Stimulated activated CD4-positive, alpha-beta T cell treated with anti-CD3 and anti-CD28 coated beads, Interleukin-12 subunit alpha, Interleukin-12 subunit beta, amount 100 ng/mL, for 24 hours (primary cell): ENCODE data around the gene TM7SF2.

Experiments used
- DNase-seq, 2 experiments: peaks; one replicate each; pipeline ENCODE4 v3.0.0-alpha.2; 2020; ENCODE audit warnings: low read depth in 2 of 2

TM7SF2 gene

DNA sequence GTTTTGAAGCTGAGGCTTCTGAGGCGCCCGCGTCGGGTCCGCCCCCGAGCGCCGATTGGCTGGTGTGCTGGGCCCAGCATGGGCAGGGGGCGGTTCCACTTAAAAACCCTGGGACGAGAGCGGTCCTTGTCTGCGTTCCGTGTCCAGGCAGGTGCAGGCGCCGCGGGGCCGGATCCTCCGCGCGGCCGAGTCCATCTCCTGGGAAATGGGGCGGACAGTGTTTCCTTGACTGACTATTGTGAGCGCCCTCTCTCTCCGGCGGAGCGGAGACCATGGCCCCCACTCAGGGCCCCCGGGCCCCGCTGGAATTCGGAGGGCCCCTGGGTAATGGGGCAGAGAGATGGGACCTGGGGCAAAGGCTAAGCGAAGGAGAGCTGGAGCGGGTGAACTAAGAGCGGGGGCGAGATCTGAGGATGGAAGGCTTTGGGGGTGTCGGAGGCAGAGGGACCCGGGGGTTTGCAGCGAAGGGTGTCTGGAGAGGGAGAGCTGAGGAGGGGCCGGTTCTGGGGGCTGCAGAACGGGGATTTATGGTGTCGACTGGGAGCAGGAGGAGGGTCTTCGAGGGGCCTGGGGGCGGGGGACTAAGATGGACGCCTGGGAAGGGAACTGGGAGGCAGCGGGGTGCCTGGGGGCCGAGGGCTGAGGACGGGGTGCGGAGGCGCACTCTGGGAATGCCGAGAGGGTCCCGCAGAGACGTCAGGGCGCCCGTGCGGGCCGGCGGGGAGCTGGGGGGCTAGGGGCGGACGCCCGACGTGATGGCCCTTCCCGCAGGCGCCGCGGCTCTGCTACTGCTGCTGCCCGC lies at the start of gene TM7SF2:
TM7SF2 (plus strand) TSS at position 129 of the 802 bp plus-strand sequence; CDS start at position 273, 144 bp downstream.
- DNase-seq = peak; percentile 79 to 93

DNA sequence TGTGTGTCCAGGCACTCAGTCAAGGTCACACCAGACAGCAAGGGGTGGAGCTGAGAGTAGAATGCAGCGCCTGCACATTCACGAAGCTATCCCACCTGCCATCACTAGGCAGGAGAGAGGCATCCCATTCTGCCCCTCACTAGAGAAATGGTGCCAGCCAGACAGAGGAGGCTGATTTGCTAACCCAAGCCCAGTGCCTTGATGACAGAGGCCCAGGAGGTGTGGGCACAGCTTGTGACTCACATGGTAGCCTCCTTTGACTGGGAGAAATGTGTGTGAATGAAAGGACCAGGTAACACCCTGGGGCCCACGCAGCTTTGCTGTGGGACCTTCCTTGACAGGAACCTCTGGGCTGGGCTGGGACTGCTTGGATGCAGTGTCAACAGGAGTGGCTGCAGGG lies 48.1 kb upstream of the TM7SF2 start:
- no peak for DNase-seq

DNA sequence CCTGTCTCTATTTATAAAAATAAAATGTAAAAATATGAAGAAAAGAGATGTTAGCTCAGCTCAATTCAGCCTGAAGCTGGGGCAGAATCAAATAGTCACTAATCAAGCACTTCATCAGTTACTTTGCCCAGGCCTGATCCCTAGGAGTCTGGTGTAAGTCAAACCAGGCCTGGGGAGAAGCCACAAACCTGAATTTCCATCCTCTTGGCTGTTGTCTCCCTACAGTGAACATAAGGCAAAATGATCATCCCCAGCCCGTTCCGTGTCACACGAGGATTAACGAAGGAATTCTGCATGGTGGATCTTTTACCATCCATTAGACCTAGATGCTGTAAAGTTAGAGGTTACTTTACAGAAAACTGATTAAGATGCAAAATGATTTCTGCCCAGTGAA lies 46.8 kb upstream of the TM7SF2 start:
- DNase-seq = no peak

DNA sequence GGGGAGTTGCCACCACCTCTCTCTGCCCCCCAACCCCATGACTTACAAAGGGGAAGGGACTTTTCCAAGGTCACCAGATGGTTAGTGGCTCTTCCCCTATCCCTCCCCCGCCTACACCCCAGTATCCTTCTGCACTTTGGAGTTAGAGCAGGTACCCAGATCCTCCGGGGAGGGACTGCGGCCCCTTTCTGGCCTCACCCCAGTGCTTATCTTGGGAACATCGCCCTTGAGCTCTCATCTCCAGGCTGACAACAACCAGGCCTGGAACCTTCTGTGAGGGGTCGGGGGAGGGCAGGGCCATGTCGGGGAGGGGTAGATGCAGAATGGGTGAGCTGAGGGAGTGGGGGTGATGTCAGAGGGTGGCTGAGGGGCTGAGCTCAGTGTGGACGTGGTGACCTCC lies 45.8 kb upstream of the TM7SF2 start:
- DNase-seq = no peak

DNA sequence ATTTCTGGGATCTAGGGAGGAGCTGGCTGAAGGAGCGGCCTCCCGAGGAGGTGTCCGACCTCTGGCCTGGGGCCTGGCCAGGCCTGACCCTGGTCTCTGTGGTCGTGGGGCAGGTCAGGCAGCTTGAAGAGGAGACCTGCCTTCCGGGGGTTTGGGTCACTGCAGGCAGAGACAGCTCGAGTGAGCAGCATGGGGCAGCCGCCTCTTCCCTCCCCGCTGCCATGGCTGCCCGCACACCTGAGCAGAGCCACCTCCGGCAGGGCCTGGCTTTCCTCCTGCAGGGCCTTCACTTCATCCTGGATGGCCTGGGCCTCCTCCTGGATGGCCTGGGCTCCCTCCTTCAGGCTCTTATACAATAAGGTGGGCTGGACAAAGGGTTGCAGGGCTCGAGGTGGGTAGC lies 45.4 kb upstream of the TM7SF2 start:
- no peak for DNase-seq

DNA sequence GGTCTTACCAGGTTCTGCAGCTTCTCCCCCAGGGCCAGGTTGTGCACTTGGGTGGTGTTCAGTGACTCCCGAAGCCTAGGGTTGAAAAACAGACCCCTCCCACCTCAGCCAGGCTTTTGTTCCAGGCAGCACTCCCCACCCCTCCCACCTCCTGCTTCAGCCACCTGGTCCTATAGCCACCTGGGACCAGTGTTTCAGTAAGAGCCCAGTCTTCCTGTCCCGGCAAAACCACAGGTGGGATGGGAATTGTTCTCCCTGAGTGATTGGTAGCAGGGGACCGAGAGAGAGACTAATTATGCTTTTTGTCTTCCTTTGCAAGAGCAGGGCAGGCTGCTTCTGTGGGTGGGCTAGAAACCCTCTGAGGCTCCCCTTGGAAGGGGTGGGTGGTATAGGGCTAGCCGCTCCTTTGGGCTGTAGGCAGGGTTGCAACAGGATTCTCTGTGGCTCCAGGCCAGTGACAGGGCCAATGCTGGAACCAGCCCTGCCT lies 44.8 kb upstream of the TM7SF2 start:
- DNase-seq = no peak

DNA sequence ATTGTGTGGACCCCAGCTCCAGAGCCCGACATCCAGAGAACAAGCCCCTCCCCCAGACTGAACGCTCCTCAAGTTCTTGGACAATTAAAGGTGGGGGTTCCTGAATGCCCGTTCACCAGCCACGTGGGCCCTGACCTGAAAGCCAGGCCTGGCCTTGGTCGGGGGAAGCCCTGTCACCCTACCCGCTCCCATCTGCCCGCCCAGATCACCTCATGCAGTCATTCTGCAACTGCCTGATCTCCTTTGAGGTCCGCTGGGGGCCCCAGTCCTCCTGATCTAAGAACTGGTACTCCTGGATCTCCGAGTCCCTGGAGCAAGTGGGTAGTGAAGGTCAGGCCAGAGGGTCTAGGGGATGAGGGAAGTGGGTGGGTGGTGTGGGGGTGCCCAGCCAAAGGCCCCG lies 44.2 kb upstream of the TM7SF2 start:
- no peak for DNase-seq

DNA sequence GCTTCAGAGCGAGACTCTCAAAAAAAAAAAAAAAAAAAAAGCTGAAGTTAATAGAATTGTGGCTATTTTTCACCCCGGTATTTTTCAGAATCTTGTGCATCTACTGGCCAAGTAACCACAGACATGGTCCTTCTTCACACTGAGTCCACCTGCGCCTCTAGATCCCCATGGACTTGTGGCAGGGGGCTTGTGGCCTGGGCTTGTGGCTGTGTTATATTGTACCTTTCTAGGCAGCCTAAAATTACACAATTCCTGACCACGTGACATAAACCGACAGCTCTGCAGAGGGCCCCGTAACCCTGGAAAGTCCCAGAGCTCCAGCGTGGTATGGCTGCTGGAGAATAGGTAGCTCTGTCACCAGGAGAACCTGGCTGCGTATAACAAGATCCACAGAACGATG lies 42.5 kb upstream of the TM7SF2 start:
- no peak for DNase-seq

DNA sequence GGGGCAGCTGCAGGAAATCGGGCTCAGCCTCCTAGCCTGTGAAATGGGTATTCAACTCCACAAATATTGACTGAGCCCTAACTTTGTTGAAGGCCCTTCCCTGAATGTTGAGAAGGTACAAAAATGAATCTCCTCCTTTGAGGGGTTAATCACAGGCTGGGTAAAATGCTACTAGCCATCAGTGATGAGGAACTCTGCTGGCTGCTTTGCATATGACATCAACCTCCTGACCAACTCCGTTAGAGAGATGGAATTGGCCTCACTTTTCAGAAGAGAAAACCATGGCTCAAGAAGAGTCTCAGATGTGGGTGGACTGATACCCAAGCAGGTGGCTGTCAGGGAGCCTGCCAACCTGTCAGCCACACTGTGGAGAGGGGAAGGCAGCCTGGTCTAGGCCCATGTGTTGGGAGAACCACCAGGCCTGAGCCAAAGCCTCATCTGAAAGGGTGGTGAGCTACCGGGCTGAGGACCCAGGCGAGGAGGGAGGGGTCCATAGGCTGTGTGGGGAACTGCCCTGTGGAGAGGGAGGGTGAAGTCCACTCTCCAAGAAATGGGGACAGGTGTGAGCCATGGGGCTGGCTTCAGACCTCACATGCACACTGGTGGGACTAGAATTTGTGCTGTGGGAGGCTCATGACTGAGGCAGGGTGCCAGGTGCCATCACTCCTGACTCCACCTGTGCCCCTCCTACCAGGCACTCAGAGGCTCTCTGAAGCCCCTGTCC lies 39.6 kb upstream of the TM7SF2 start:
- DNase-seq = no peak

DNA sequence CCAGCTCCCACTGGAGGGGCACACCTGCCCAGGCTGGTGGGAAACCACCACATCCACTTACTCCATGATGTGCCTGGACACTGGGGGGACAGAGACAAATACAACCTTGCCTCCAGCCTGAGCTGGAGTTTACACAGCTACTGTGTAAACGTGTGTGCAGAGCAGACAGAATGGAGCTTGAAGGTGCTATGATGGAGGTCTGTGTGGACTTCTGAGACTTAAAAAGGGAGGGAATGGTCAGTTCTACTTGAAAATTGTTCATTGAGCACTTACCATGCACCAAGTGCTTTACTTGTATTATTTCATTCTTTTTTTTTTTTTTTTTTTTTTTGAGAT lies 39.1 kb upstream of the TM7SF2 start:
- no peak for DNase-seq

DNA sequence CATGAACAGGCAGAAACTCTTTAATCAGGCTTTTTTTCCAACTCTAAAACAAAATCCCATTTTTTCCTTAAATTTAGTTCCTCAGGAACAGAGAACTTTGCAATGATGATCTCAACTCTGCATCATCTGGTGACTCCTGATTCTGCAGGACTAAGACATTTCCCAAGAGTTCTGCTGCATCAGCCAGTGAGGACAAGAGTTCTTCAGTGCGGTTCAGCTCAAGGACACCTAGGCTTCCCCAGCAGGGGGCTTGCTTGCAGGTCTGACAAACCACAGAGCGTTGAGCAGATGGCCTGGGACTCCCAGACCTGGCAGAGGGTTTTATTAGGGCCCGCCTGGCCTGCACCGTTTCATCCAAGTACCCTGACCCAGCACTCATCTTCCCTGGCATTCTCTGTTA lies 34.2 kb upstream of the TM7SF2 start:
- no peak for DNase-seq

DNA sequence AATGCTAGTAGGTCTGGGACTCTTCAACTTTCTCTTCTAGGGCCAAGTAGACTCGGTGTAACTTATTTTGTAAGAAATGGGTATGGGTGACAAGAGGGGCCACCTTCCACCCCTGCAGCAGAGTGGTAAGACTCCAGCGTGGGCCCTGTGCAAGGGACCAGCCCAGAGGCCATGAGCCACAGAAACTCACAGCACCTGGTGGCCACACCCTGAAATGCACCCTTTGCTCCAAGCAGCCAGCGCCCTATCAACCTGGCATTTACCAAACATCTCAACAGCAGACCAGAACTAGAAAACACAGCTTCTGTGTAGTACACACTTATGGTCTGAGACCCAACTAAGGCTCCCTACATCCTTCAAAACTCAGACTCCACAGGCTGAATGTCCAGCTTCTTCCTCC lies 33.5 kb upstream of the TM7SF2 start:
- DNase-seq = peak; percentile 24 to 57

DNA sequence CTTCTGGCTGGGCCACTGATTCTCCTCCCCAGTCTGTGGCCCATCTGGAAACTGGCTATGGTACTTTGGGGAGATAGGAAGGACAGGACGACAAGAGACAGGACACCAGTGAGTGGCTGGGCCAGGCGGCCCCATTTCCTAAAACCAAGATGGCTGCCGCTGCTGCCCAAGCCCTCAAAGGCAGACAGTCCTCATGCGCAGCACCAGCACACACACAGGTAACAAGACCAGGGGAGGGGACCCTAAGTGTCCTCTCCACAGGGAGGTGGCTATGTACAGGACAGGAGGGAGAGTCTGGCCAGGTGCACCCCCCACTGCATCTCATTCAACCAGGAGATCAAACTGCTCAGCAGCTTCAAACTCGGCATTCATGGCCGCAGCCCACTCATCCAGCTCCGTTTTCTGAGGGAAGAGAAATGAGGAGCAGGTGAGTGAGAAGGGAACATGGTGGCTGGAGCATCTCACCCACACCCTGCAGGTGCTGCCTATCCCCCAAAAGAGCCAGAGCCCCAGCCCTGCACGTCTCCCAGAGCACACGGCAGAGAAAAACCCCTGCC lies 32.8 kb upstream of the TM7SF2 start:
- no peak for DNase-seq

DNA sequence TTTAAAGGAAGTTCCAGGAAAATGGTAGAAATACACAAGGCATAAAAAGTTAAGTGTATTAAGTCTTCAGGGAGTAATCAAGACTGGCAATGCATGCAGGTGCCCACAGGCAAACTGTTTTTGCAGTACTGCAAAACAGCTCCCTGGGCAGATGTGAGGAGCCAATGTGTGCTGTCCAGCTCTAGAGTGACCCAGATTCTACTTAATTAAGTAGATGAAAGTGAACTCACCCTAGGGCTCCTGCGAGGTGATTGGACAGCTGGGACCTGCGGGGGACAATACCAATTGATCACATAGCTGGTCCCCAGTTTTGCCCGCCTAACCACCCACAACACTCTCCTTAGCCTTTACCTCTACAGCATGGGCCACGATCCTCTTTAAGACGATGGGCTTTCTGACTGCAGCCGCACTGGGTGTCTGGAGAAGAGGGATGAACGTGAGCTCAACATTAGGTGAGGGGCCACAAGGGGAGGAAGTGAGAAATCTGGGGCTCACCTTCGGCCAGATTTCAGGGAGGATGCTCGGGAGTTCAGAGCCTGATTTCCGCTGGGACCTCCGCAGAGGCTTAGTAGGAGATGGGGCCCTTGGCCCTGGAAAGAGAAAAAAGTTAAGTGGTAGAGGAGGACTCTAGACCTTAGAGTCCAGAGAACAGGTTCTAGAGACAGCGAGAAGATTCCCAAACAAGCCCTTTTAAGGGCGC lies 28.4 kb upstream of the TM7SF2 start:
- DNase-seq = no peak

DNA sequence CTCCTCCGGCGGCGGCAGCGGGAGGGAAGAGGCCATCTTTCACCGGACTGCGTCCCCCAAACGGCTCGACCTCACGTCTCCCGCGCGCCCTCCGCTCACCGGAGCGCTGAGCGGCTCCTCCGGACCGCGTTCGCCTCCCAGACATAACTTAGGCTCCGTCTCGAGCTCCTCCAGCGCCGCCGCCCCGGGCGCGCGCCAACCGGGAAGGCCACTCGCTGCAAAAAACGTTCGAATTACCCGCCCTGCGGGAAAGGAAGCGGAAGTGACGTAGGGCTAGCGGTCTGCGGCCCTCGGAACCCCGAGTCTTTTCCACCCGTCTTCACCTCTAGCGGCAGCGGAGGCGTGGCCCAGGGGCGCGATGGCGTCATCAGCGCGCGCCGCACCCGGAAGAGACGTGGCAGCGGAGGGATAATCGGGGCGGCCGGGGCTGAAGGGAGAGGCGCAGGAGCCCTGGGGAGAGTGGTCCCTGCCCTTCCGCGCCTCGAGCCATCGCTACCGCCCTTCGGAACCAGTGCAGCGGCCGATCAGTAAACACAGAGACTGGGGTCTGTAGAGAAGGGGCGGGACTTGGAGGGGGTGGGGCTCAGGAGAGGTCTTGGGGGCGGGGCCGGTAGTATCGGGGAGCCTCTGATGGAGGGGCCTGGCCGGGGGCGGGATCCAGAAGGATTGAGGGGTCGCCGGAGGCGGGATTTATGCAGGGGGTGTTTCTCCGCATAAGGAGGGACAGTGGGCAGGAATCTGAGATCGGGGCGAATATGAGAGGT lies 27.7 kb upstream of the TM7SF2 start, which contains the start of the genes CDCA5 and ZFPL1:
CDCA5 (minus strand) TSS at position 207 of the 764 bp plus-strand sequence; CDS start at position 145, 62 bp downstream.
ZFPL1 (plus strand) TSS at position 389 of the 764 bp plus-strand sequence. CDS start 477 bp downstream, outside the sequence.
- peak; percentile 92 to 93 for DNase-seq

DNA sequence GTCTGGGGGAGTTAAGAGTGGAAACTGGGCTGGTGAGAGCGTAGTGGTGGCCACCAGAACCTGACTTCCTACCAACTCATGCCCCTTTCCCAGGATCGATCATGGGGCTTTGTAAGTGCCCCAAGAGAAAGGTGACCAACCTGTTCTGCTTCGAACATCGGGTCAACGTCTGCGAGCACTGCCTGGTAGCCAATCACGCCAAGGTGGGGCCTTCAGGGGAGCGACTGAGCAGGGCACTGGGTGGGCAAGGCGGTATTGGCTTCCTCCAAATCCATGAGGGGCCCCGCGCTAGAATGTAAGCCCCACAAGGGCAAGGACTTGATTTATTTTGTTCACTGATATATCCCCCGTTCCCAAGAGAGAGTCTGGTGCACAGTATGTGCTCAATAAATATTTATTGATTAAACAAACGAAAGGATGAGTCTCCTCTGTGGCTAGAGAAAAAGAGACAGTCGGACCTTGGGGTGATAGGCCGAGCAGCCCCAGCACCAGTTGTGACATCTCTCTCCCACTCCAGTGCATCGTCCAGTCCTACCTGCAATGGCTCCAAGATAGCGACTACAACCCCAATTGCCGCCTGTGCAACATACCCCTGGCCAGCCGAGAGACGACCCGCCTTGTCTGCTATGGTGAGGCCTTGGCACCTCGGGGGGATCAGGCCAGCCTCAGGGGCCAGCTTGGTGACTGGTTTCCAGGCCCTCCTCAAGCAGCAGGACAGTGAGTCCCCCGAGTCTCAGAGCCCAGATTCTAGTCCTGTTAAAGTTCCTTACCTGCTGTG lies 26.9 kb upstream of the TM7SF2 start:
- no peak for DNase-seq

DNA sequence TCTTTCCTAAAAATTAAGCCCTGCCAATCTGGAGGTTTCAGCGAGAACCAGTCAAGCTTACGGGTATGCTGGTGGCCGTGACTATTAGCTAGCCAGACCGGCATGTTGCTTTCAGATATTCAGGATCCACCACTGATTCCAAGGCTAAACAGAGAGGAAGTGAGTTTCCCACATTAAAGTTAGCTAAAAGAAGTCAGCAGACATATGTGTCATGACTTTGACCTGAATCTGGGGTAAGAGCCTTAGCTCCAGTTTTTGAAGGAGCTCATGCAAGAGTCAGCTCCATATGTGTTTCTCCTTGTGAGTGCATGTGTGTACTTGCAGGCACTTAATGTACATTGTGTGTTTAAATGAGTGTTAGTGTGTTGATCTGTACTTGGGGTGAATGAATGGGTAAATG lies 26.2 kb upstream of the TM7SF2 start:
- no peak for DNase-seq

DNA sequence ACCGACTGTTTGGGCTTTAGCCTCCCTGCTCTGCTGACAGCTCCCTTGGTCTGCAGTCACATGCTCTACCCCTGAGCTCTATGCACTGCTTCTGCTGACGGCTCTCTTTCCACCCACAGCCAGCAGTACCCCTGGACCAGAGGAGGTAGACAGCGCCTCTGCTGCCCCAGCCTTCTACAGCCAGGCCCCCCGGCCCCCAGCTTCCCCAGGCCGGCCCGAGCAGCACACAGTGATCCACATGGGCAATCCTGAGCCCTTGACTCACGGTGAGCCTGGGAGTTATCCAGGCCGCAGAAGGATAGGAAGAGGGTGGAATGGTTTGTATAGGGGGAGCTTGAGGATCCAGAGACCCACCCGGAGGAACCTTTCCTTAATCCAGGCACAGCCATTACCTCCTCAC lies 24.9 kb upstream of the TM7SF2 start:
- DNase-seq = no peak

DNA sequence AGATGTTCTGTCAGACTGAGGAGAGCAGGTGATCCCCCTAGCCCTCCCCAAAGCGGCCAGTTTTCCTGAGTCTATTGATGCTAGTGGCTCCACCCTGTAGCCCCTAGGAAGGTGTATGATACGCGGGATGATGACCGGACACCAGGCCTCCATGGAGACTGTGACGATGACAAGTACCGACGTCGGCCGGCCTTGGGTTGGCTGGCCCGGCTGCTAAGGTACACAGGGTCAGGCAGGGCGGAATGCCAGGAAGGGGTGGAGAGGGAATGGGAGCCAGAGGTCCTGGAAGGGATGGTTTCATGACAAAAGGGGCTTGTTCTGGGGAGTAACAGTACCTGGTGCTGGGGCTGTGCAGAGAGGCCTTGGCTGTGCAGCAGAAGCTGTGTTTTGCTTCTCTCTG lies 24.5 kb upstream of the TM7SF2 start:
- DNase-seq = no peak

DNA sequence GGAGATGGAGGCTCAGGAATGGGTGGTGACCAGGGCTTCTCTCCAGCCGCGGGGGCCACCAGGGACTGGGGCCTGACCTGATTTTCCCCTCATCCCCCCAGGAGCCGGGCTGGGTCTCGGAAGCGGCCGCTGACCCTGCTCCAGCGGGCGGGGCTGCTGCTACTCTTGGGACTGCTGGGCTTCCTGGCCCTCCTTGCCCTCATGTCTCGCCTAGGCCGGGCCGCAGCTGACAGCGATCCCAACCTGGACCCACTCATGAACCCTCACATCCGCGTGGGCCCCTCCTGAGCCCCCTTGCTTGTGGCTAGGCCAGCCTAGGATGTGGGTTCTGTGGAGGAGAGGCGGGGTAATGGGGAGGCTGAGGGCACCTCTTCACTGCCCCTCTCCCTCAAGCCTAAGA lies 23.8 kb upstream of the TM7SF2 start:
- no peak for DNase-seq

DNA sequence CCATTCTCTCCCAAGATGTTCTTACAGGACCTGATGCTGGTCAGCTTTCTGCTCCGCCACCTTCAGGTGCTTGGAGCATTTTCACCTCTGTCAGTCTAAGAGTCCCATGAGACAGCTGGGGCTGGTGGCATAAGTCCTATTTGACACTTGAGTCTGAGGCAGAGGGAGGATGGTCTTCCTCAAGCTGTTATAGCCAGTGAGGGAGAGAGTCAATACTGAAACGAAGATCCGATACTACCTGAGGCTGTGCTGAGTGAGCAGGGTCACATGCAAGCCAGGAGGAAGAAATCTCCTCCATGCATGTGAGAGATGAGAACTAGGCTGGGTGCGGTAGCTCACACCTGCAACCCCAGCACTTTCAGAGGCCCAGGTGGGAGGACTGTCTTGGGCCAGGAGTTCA lies 22.1 kb upstream of the TM7SF2 start:
- DNase-seq = no peak
